ENCODE measurements around the gene HNF4A. TPM values are rescaled to one million over a fixed set of nuclear protein-coding genes. Genes with fewer than 3 reads are reported as not detected.
A peak's percentile ranks its signal among the peaks of the same experiment; 100 is the strongest.

Gene HNF4A
- total RNA-seq, 1 donor from 2014 or later = not detected

GRCh38 chr20:44475694-44476560 lies 120.4 kb downstream of the HNF4A start, which contains the start of gene TTPAL:
Gene TTPAL, plus strand, starts transcription at chr20:44475874. Its CDS starts 4,126 bp downstream, at chr20:44480000.
- peak within 1 kb of the TSS; percentile 88 for H3K27ac ChIP-seq (ENCODE audit: low read depth, low read length)
- H3K9ac ChIP-seq (ENCODE audit: low read depth in 1 of 3, low read length in 3 of 3) = peak within 1 kb of the TSS; percentile 36 to 97 (median 91)
- no peaks in the 10 kb centered on the region for H3K9me3 ChIP-seq (ENCODE audit: control insufficient read depth in 3 of 3, low read length in 3 of 3)
- H3K36me3 ChIP-seq (ENCODE audit: control insufficient read depth in 3 of 3, insufficient read depth in 3 of 3, low read length in 3 of 3) = peaks cover 9 to 13% (median 11%) of the 10 kb centered on the region in 3 donors
- peak within 1 kb of the TSS; percentile 72 to 87 (median 83) for H3K4me3 ChIP-seq (ENCODE audit: low read length in 3 of 3)
- peaks cover 14 to 19% (median 18%) of the 10 kb centered on the region in 3 donors for H3K4me1 ChIP-seq (ENCODE audit: control insufficient read depth in 3 of 3, insufficient read depth in 3 of 3, low read length in 3 of 3)
- H3K27me3 ChIP-seq (ENCODE audit: control insufficient read depth in 3 of 3, insufficient read depth in 3 of 3, low read length in 3 of 3) = no peaks in the 10 kb centered on the region

DNA sequence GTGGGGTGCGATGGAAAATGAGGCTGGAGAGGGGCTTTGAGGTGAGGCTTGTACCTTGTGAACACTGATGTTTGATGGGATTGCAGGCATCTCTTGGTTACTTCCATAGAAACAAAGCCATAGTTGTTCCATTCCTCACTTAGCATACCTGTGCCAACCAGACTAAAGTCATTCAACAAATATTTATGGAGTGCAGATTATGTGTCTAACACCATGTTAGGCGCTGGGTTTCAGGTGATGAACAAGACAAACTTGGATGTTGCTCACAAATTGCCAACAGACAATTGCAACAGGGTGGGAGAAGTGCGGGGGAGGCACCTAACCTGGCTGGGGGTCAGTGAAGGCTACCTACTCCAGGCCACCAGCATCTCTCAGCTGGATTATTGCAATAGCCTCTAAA lies 121.7 kb downstream of the HNF4A start:
- Histone ChIP-seq H3K9me3 (ENCODE audit: control insufficient read depth in 3 of 3, low read length in 3 of 3) (no peaks in the 10 kb centered on the region), H3K27ac (ENCODE audit: low read depth, low read length) (no peak overlapping the region), H3K27me3 (ENCODE audit: control insufficient read depth in 3 of 3, insufficient read depth in 3 of 3, low read length in 3 of 3) (no peaks in the 10 kb centered on the region), H3K4me1 (ENCODE audit: control insufficient read depth in 3 of 3, insufficient read depth in 3 of 3, low read length in 3 of 3) (peaks cover 14 to 19% (median 18%) of the 10 kb centered on the region in 3 donors), H3K36me3 (ENCODE audit: control insufficient read depth in 3 of 3, insufficient read depth in 3 of 3, low read length in 3 of 3) (peaks cover 12 to 19% (median 16%) of the 10 kb centered on the region in 3 donors), H3K9ac (ENCODE audit: low read depth in 1 of 3, low read length in 3 of 3) (no peak overlapping the region), H3K4me3 (ENCODE audit: low read length in 3 of 3) (no peak overlapping the region)

DNA sequence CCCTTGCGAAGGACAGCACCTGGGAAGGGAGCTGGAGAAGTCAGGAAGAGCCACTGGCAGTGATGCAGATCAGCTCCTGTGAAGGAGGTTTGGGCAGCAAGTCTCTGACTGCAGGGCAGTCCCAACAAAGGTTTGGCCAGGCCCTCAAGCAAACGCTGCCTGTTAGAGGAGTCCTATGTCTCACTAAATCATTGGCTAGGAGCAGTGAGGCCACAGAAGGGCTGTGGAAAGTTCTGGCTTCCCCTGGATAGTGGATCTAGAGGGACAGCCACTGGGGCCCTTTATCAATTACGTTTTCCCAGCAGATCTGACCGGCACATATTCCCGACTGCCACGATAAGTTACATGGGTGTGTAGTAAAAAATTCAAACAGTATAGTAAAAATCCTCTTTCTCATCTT lies 122.7 kb downstream of the HNF4A start:
- Histone ChIP-seq H3K36me3 (ENCODE audit: control insufficient read depth in 3 of 3, insufficient read depth in 3 of 3, low read length in 3 of 3) (peaks cover 14 to 22% (median 19%) of the 10 kb centered on the region in 3 donors), H3K9ac (ENCODE audit: low read depth in 1 of 3, low read length in 3 of 3) (no peak overlapping the region), H3K27me3 (ENCODE audit: control insufficient read depth in 3 of 3, insufficient read depth in 3 of 3, low read length in 3 of 3) (no peaks in the 10 kb centered on the region), H3K27ac (ENCODE audit: low read depth, low read length) (no peak overlapping the region), H3K4me1 (ENCODE audit: control insufficient read depth in 3 of 3, insufficient read depth in 3 of 3, low read length in 3 of 3) (peaks cover 14 to 19% (median 18%) of the 10 kb centered on the region in 3 donors), H3K4me3 (ENCODE audit: low read length in 3 of 3) (no peak overlapping the region), H3K9me3 (ENCODE audit: control insufficient read depth in 3 of 3, low read length in 3 of 3) (no peaks in the 10 kb centered on the region)

- Histone ChIP-seq H3K27me3 (ENCODE audit: control insufficient read depth in 3 of 3, insufficient read depth in 3 of 3, low read length in 3 of 3) (no peaks in the 10 kb centered on the region), H3K4me1 (ENCODE audit: control insufficient read depth in 3 of 3, insufficient read depth in 3 of 3, low read length in 3 of 3) (peaks cover 14 to 19% (median 18%) of the 10 kb centered on the region in 3 donors), H3K4me3 (ENCODE audit: low read length in 3 of 3) (no peak overlapping the region), H3K36me3 (ENCODE audit: control insufficient read depth in 3 of 3, insufficient read depth in 3 of 3, low read length in 3 of 3) (peaks cover 23 to 32% (median 25%) of the 10 kb centered on the region in 3 donors), H3K27ac (ENCODE audit: low read depth, low read length) (no peak overlapping the region), H3K9ac (ENCODE audit: low read depth in 1 of 3, low read length in 3 of 3) (peak overlapping the region in 1 of 3 donors; percentile 34), H3K9me3 (ENCODE audit: control insufficient read depth in 3 of 3, low read length in 3 of 3) (no peaks in the 10 kb centered on the region)
These were observed 124.1 kb downstream of the HNF4A start for GRCh38 chr20:44479643-44480042.

GRCh38 chr20:44480097-44480496 lies 124.6 kb downstream of the HNF4A start:
- H3K27ac ChIP-seq (ENCODE audit: low read depth, low read length) = no peak overlapping the region

DNA sequence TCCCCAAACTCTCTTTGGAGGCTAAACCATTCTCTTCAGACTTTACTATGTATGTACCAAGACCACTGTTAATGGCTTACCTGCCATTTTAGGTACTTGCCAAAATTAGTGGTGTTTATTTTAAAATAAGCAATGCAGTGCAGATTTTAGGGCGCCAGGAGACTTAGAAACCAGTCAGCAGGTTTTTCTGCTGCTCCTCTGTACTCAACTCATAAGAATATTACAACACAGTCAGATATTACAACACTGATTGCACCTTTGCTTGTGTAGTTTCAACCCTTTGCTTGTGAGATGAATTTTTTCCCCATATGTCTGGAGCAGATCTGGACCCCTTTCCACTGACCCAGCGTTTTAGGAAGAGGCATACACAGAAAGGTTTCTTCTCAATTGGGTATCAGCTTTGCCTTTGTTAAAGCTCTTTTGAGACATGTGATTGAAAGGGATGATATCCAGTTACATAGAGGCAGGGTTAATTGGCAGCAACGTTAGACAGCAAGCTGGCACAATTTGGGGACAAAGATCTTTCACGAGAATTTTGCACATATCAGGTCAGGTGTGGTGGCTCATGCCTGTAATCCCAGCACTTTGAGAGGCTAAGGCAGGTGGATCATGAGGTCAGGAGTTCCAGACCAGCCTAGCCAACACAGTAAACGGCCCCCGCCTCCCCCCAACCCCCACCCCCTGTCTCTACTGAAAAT lies 126.4 kb downstream of the HNF4A start:
- Histone ChIP-seq H3K9me3 (ENCODE audit: control insufficient read depth in 3 of 3, low read length in 3 of 3) (no peaks in the 10 kb centered on the region), H3K27me3 (ENCODE audit: control insufficient read depth in 3 of 3, insufficient read depth in 3 of 3, low read length in 3 of 3) (no peaks in the 10 kb centered on the region), H3K9ac (ENCODE audit: low read depth in 1 of 3, low read length in 3 of 3) (no peak overlapping the region), H3K27ac (ENCODE audit: low read depth, low read length) (no peak overlapping the region), H3K4me3 (ENCODE audit: low read length in 3 of 3) (no peak overlapping the region), H3K36me3 (ENCODE audit: control insufficient read depth in 3 of 3, insufficient read depth in 3 of 3, low read length in 3 of 3) (peaks cover 27 to 39% (median 30%) of the 10 kb centered on the region in 3 donors), H3K4me1 (ENCODE audit: control insufficient read depth in 3 of 3, insufficient read depth in 3 of 3, low read length in 3 of 3) (peaks cover 0 to 4% (median 1%) of the 10 kb centered on the region in 3 donors)

More at GRCh38 chr20:44480097-44480496, 124.6 kb downstream of the HNF4A start:
- Histone ChIP-seq H3K9ac (ENCODE audit: low read depth in 1 of 3, low read length in 3 of 3) (peak overlapping the region in 1 of 3 donors; percentile 34), H3K4me3 (ENCODE audit: low read length in 3 of 3) (no peak overlapping the region), H3K9me3 (ENCODE audit: control insufficient read depth in 3 of 3, low read length in 3 of 3) (no peaks in the 10 kb centered on the region), H3K27me3 (ENCODE audit: control insufficient read depth in 3 of 3, insufficient read depth in 3 of 3, low read length in 3 of 3) (no peaks in the 10 kb centered on the region), H3K36me3 (ENCODE audit: control insufficient read depth in 3 of 3, insufficient read depth in 3 of 3, low read length in 3 of 3) (peaks cover 24 to 35% (median 27%) of the 10 kb centered on the region in 3 donors), H3K4me1 (ENCODE audit: control insufficient read depth in 3 of 3, insufficient read depth in 3 of 3, low read length in 3 of 3) (peaks cover 13 to 18% (median 16%) of the 10 kb centered on the region in 3 donors)

DNA sequence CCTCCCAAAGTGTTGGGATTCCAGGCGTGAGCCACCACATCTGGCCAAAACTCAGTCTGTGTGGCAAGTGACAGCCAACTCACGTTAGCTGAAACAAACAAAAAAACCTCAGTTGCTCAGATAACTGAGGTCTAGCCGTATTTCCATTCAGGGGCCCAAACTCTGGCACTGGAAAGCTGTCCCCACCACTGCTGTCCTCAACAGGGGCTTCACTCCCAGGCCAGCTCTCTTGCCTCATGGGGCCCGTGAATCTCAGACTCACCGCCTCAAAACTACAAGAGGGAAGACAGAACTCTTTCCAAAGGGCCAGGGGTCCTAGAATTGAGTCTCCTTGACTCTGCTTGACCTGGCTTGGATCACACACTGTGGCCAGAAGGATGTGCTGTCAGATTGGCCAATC lies 127.6 kb downstream of the HNF4A start:
- peaks cover 30 to 39% (median 30%) of the 10 kb centered on the region in 3 donors for H3K36me3 ChIP-seq (ENCODE audit: control insufficient read depth in 3 of 3, insufficient read depth in 3 of 3, low read length in 3 of 3)
- no peaks in the 10 kb centered on the region for H3K27me3 ChIP-seq (ENCODE audit: control insufficient read depth in 3 of 3, insufficient read depth in 3 of 3, low read length in 3 of 3)
- H3K9ac ChIP-seq (ENCODE audit: low read depth in 1 of 3, low read length in 3 of 3) = no peak overlapping the region
- no peak overlapping the region for H3K4me3 ChIP-seq (ENCODE audit: low read length in 3 of 3)
- no peaks in the 10 kb centered on the region for H3K4me1 ChIP-seq (ENCODE audit: control insufficient read depth in 3 of 3, insufficient read depth in 3 of 3, low read length in 3 of 3)
- H3K27ac ChIP-seq (ENCODE audit: low read depth, low read length) = no peak overlapping the region
- no peaks in the 10 kb centered on the region for H3K9me3 ChIP-seq (ENCODE audit: control insufficient read depth in 3 of 3, low read length in 3 of 3)

Small RNA genes lying within 50 kb of the gene (small RNA-seq; reads per million reads assigned to genes)
- gene MIR3646 (not detected), gene RF00019 (not detected), gene RPL37AP1 (0.14 reads per million)

Other genes starting within 250 kb of the HNF4A start
- gene JPH2, start 168.5 kb upstream of the HNF4A start, total RNA-seq = 85.1 TPM
- gene OSER1, start 144.9 kb upstream of the HNF4A start, total RNA-seq = 31.3 TPM
- gene GDAP1L1, start 108.4 kb upstream of the HNF4A start, total RNA-seq = not detected
- 9.9 TPM for gene FITM2, start 44.5 kb upstream of the HNF4A start, total RNA-seq
- gene R3HDML, start 18.7 kb upstream of the HNF4A start, total RNA-seq = not detected
- 3.1 TPM for gene TTPAL, start 120.2 kb downstream of the HNF4A start, total RNA-seq
- gene SERINC3, start 166.4 kb downstream of the HNF4A start, total RNA-seq = 44.9 TPM
- 37.1 TPM for gene PKIG, start 226.9 kb downstream of the HNF4A start, total RNA-seq

Data from skeletal muscle tissue (tissue), 5 donors.